Activated effector memory CD4-positive, alpha-beta T cell treated with Interleukin-2 at 50 U/mL for 16 hours (primary cell): ENCODE results near the gene PCDHB3.
"Not testable (repeated sequence)": the region's sequence is repeated elsewhere in the genome, so short reads cannot be mapped to it uniquely, and the experiment has no call there.

Experiments
- DNase-seq: peaks from one replicate; pipeline ENCODE4 v3.0.0-alpha.2; 2020

The PCDHB3 gene

DNA sequence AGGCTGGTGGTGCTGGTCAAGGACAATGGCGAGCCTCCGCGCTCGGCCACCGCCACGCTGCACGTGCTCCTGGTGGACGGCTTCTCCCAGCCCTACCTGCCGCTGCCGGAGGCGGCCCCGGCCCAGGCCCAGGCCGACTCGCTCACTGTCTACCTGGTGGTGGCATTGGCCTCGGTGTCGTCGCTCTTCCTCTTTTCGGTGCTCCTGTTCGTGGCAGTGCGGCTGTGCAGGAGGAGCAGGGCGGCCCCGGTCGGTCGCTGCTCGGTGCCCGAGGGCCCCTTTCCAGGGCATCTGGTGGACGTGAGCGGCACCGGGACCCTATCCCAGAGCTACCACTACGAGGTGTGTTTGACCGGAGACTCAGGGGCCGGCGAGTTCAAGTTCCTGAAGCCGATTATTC is 37.1 kb downstream of the PCDHB3 start:
- not testable (repeated sequence) for DNase-seq

DNA sequence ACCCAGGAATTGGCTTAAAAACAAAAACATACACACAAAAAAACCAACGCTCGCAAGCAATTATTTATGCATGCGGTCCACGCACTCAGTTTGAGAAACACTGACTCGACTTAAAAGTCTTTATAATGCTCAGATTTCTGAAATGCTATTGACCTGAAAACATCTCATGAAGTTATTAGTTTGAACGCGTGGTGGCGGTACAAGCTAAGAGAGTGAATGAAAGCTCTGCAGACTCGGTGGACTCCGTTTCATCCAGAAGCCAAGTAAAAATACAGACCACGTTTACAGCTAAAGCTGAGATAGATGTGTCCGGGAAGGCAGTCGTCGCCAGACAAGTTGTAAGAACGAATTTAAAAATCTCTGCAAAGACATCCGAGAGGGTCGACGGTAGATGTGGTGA is 49.5 kb downstream of the PCDHB3 start, which contains the start of gene PCDHB6:
Gene PCDHB6 (plus strand): TSS at position 246 of the 400 bp plus-strand sequence. CDS start 201 bp downstream, outside the sequence.
- no peak for DNase-seq

DNA sequence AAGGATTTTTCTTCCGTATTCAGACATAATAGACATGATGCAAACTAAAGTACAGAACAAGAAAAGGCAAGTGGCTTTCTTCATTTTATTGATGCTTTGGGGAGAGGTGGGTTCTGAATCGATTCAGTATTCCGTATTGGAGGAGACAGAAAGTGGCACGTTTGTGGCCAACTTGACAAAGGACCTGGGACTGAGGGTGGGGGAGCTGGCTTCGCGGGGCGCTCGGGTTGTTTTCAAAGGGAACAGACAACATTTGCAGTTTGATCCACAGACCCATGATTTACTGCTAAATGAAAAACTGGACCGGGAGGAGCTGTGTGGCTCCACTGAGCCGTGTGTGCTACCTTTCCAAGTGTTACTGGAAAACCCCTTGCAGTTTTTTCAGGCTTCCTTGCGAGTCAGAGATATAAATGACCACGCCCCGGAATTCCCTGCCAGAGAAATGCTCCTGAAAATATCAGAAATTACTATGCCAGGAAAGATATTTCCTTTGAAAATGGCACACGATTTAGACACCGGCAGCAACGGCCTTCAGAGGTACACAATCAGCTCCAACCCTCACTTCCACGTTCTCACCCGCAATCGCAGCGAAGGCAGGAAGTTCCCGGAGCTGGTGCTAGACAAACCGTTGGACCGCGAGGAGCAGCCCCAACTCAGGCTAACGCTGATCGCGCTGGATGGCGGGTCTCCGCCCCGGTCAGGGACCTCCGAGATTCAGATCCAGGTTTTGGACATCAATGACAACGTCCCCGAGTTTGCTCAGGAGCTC is 50.1 kb downstream of the PCDHB3 start:
- DNase-seq, result no peak

DNA sequence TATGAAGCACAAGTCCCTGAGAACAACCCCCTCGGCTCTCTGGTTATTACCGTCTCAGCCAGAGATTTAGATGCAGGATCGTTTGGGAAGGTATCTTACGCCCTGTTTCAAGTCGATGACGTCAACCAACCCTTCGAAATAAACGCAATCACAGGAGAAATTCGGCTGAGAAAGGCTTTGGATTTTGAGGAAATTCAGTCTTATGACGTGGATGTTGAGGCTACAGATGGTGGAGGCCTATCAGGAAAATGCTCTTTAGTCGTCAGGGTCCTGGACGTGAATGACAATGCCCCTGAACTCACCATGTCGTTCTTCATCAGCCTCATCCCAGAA is 50.7 kb downstream of the PCDHB3 start:
- DNase-seq, result no peak

DNA sequence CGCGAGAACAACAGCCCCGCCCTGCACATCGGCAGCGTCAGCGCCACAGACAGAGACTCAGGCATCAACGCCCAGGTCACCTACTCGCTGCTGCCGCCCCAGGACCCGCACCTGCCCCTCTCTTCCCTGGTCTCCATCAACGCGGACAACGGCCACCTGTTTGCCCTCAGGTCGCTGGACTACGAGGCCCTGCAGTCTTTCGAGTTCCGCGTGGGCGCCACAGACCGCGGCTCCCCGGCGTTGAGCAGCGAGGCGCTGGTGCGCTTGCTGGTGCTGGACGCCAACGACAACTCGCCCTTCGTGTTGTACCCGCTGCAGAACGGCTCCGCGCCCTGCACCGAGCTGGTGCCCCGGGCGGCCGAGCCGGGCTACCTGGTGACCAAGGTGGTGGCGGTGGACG is 51.4 kb downstream of the PCDHB3 start:
- not testable (repeated sequence) for DNase-seq

DNA sequence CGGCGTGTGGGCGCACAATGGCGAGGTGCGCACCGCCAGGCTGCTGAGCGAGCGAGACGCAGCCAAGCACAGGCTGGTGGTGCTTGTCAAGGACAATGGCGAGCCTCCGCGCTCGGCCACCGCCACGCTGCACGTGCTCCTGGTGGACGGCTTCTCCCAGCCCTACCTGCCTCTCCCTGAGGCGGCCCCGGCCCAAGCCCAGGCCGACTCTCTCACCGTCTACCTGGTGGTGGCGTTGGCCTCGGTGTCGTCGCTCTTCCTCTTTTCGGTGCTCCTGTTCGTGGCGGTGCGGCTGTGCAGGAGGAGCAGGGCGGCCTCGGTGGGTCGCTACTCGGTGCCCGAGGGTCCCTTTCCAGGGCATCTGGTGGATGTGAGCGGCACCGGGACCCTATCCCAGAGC is 51.8 kb downstream of the PCDHB3 start:
- not testable (repeated sequence) for DNase-seq
